Lung (tissue), 12 donors: Measurements from ENCODE around the gene MLF2. TPM values are rescaled to one million over a fixed set of nuclear protein-coding genes. Genes with fewer than 3 reads are reported as not detected.

Experiments used
- ATAC-seq: fragments of 200-7000 bp; cut with Tn5 transposase; one replicate; pipeline ENCODE4 v1.9.1; 2020; ENCODE audit warnings: moderate number of reproducible peaks; ENCODE audit not compliant: insufficient read depth, low FRiP score
- DNase-seq, 3 donors: peaks; one replicate each; pipeline ENCODE4 v3.0.0-alpha.2; 2013 to 2017
- H3K27ac ChIP-seq, 2 donors: one replicate each; pipeline ENCODE4 v1.5.1; 2013; ENCODE audit warnings: mild to moderate bottlenecking in 2 of 2, moderate library complexity in 2 of 2, control low read depth in 1 of 2, inconsistent platforms in 1 of 2, low read depth in 1 of 2, low read length in 1 of 2
- H3K27me3 ChIP-seq, 3 donors: one replicate each; pipeline ENCODE4 v1.5.1; 2013; ENCODE audit warnings: low read length in 2 of 3; ENCODE audit not compliant: control insufficient read depth in 3 of 3, insufficient read depth in 3 of 3
- H3K36me3 ChIP-seq, 4 donors: one replicate each; pipeline ENCODE4 v1.5.1; 2013; ENCODE audit warnings: low read length in 4 of 4, mild to moderate bottlenecking in 1 of 4, moderate library complexity in 1 of 4; ENCODE audit not compliant: control insufficient read depth in 4 of 4, insufficient read depth in 4 of 4
- H3K4me1 ChIP-seq, 5 donors: one replicate each; pipeline ENCODE4 v1.5.1; 2013; ENCODE audit warnings: low read length in 5 of 5, mild to moderate bottlenecking in 2 of 5, moderate library complexity in 1 of 5; ENCODE audit not compliant: control insufficient read depth in 5 of 5, insufficient read depth in 5 of 5
- H3K4me3 ChIP-seq: one replicate; pipeline ENCODE4 v1.5.1; 2013; ENCODE audit warnings: mild to moderate bottlenecking, control low read depth, moderate library complexity
- H3K9ac ChIP-seq, 2 donors: one replicate each; pipeline ENCODE4 v1.5.1; 2013; ENCODE audit warnings: low read length in 2 of 2, control low read depth in 1 of 2; ENCODE audit not compliant: insufficient read depth in 1 of 2
- H3K9me3 ChIP-seq, 4 donors: one replicate each; pipeline ENCODE4 v1.5.1; 2013; ENCODE audit warnings: low read length in 3 of 4, mild to moderate bottlenecking in 1 of 4, moderate library complexity in 1 of 4; ENCODE audit not compliant: control insufficient read depth in 4 of 4, insufficient read depth in 3 of 4
- CTCF ChIP-seq: IDR thresholded peaks from 2 replicates; pipeline ENCODE4 v1.5.1; 2012; ENCODE audit warnings: mild to moderate bottlenecking; ENCODE audit errors: control extremely low read depth, extremely low read depth
- WGBS, 2 donors: extraction: QIAGEN DNeasy Blood & Tissue Kit; methylation state at CpG; one replicate each; pipeline ENCODE4 v1.1.7; 2013; 5-methylcytosine and 5-hydroxymethylcytosine counted together
- polyA plus RNA-seq, 2 donors: library from polyadenylated mRNA; stranded (reverse); fragments of 200-250 nt; gene quantifications; one replicate each; pipeline ENCODE4 v1.2.1, GENCODE V29; 2013
- total RNA-seq, 2 donors: library from RNA; depleted of rRNA in 1 of 2; stranded (reverse); fragments of >200 nt in 1 of 2; gene quantifications; one replicate each; pipeline ENCODE4 v1.2.1, GENCODE V29; 2014 to 2021
- donor health status: control.
- donor health status: control.
- donor health status: Bipolar disorder and iron deficiency.
- donor health status: healthy.
- donor health status: DM: yes; HTN: yes; CAD: no.

MLF2 gene
- total and polyA plus RNA-seq, 4 donors: 95.9 to 171 (median 164) TPM

DNA sequence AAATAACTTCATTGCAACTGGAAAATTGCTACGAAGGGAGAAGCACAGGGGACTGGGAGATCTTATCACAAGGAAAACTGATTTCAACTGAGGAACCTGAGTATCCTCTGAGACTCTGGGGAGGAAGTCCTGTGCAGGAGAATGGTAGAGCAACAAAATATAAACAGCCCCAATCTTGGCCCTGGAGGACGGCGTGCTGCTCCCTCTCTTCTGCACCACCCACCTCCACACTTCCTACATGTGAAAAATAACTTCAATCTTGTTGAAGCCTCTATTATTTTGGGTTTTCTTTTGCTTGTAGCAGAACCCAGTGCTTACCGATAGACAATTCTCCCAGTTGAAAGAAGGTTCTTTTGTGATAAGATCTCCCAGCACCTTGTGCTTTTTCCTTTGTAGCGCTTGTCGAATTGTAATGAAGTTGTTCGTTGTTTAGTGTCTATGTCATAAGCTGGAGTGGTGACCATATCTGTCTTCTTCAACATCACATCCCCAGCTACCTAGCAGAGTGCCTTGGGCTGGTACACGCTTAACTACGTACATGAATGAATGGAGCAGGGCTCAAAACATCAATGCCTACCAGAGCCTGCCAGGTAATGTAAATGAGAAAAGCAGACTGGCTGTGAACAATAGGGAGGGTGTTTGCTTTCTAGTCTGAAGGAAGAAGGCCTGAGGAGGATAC is 33.6 kb upstream of the MLF2 start:
- WGBS, 2 donors: 51 to 58% methylated on average over 9 of the region's 9 CpGs
- Histone ChIP-seq H3K9ac (peak overlapping the region in 1 of 2 donors; percentile 27), H3K27ac (no peak overlapping the region), H3K27me3 (no peaks in the 10 kb centered on the region), H3K9me3 (no peaks in the 10 kb centered on the region), H3K4me1 (peaks cover 0 to 23% (median 12%) of the 10 kb centered on the region in 5 donors), H3K36me3 (no peaks in the 10 kb centered on the region), H3K4me3 (no peak overlapping the region)
- ATAC-seq (no peak), DNase-seq (no peak)
- TF ChIP-seq CTCF: no peak

GRCh38 chr12:6784761-6785160 is 31.8 kb upstream of the MLF2 start:
- H3K27ac ChIP-seq: no peak overlapping the region
- H3K27me3 ChIP-seq: no peaks in the 10 kb centered on the region
- H3K4me3 ChIP-seq: no peak overlapping the region
- no peaks in the 10 kb centered on the region for H3K36me3 ChIP-seq
- no peaks in the 10 kb centered on the region for H3K9me3 ChIP-seq
- H3K9ac ChIP-seq: no peak overlapping the region
- ATAC-seq (no peak), DNase-seq (no peak)
- no peak for TF ChIP-seq CTCF
- 22 to 46% methylated on average over 5 of the region's 5 CpGs for WGBS, 2 donors
- peaks cover 0 to 15% (median 9%) of the 10 kb centered on the region in 5 donors for H3K4me1 ChIP-seq

GRCh38 chr12:6784296-6784695 is 31.4 kb upstream of the MLF2 start:
- H3K4me3 ChIP-seq: no peak overlapping the region
- no peak overlapping the region for H3K9ac ChIP-seq
- 73 to 82% methylated on average over 5 of the region's 5 CpGs for WGBS, 2 donors
- peaks cover 0 to 15% (median 9%) of the 10 kb centered on the region in 5 donors for H3K4me1 ChIP-seq
- no peak for TF ChIP-seq CTCF
- DNase-seq (no peak), ATAC-seq (no peak)
- no peaks in the 10 kb centered on the region for H3K36me3 ChIP-seq
- H3K27ac ChIP-seq: no peak overlapping the region
- no peaks in the 10 kb centered on the region for H3K9me3 ChIP-seq
- no peaks in the 10 kb centered on the region for H3K27me3 ChIP-seq

DNA sequence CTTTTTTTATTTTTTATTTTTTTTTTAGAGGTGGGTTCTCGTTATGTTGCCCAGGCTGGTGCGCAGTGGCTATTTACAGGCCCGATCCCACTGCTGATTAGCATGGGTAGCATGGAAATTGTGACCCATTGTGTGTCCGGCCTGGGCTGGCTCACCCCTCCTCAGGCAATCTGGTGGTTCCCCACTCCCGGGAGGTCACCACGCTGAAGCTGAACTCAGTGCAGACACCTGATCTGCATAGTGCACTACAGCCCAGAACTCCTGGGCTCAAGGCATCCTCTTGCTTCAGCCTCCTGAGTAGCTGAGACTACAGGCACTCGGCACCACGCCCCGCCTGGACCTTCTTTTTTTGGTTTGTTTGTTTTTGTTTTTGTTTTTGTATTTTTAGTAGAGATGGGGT is 30.9 kb upstream of the MLF2 start:
- Histone ChIP-seq H3K4me3 (no peak overlapping the region), H3K27ac (no peak overlapping the region), H3K27me3 (no peaks in the 10 kb centered on the region), H3K9ac (no peak overlapping the region), H3K9me3 (no peaks in the 10 kb centered on the region), H3K4me1 (peaks cover 0 to 16% (median 7%) of the 10 kb centered on the region in 5 donors), H3K36me3 (no peaks in the 10 kb centered on the region)
- no peak for TF ChIP-seq CTCF
- ATAC-seq (no peak), DNase-seq (no peak)
- WGBS, 2 donors: 89% methylated on average over 9 of the region's 9 CpGs
